Measurements from ENCODE around the gene DBP.
"Not testable (repeated sequence)": the region's sequence is repeated elsewhere in the genome, so short reads cannot be mapped to it uniquely, and the experiment has no call there.

Gene DBP

GRCh38 chr19:48659768-48660167 is 22.6 kb upstream of the DBP start:
- no peak overlapping the region for H3K4me3 ChIP-seq (ENCODE audit: low read length)
- H3K4me1 ChIP-seq (ENCODE audit: low read length) = peaks cover 9% of the 10 kb centered on the region
- H2AFZ ChIP-seq (ENCODE audit: low read depth, low read length) = no peak overlapping the region
- no peak overlapping the region for H3K9ac ChIP-seq (ENCODE audit: low read length)
- TF ChIP-seq EZH2phosphoT487 (IDR thresholded peaks at IDR 0.05; ENCODE audit: low read depth) (no peak), CTCF (IDR thresholded peaks at IDR 0.05; ENCODE audit: low read depth, low read length) (no peak)
- no peaks in the 10 kb centered on the region for H4K20me1 ChIP-seq (ENCODE audit: insufficient read depth, low read length)
- no peaks in the 10 kb centered on the region for H3K36me3 ChIP-seq (replicated peaks; ENCODE audit: low read depth, low read length)
- no peak overlapping the region for H3K4me2 ChIP-seq (ENCODE audit: low read length)
- H3K27ac ChIP-seq (ENCODE audit: low read length) = no peak overlapping the region
- H3K9me3 ChIP-seq (ENCODE audit: insufficient read depth, low read length) = no peaks in the 10 kb centered on the region
- no peaks in the 10 kb centered on the region for H3K27me3 ChIP-seq (ENCODE audit: low read depth, low read length)
- H3K79me2 ChIP-seq (ENCODE audit: low read length) = no peaks in the 10 kb centered on the region

- no peak overlapping the region for H3K9ac ChIP-seq (ENCODE audit: low read length)
Observed at GRCh38 chr19:48658483-48658882, 21.3 kb upstream of the DBP start.

GRCh38 chr19:48657828-48658227 is 20.6 kb upstream of the DBP start:
- not testable (repeated sequence) for H3K27ac ChIP-seq (ENCODE audit: low read length); H4K20me1 ChIP-seq (ENCODE audit: insufficient read depth, low read length); H3K9me3 ChIP-seq (ENCODE audit: insufficient read depth, low read length); H3K4me1 ChIP-seq (ENCODE audit: low read length); H2AFZ ChIP-seq (ENCODE audit: low read depth, low read length); H3K9ac ChIP-seq (ENCODE audit: low read length); H3K27me3 ChIP-seq (ENCODE audit: low read depth, low read length); H3K4me2 ChIP-seq (ENCODE audit: low read length); H3K36me3 ChIP-seq (replicated peaks; ENCODE audit: low read depth, low read length); H3K79me2 ChIP-seq (ENCODE audit: low read length); H3K4me3 ChIP-seq (ENCODE audit: low read length)

More at GRCh38 chr19:48658483-48658882, 21.3 kb upstream of the DBP start:
- TF ChIP-seq EZH2phosphoT487 (IDR thresholded peaks at IDR 0.05; ENCODE audit: low read depth) = no peak
- no peak for TF ChIP-seq CTCF (IDR thresholded peaks at IDR 0.05; ENCODE audit: low read depth, low read length)
- Histone ChIP-seq H3K36me3 (replicated peaks; ENCODE audit: low read depth, low read length) (no peaks in the 10 kb centered on the region), H4K20me1 (ENCODE audit: insufficient read depth, low read length) (no peaks in the 10 kb centered on the region), H2AFZ (ENCODE audit: low read depth, low read length) (no peak overlapping the region), H3K79me2 (ENCODE audit: low read length) (no peaks in the 10 kb centered on the region), H3K27ac (ENCODE audit: low read length) (no peak overlapping the region), H3K4me2 (ENCODE audit: low read length) (no peak overlapping the region), H3K4me3 (ENCODE audit: low read length) (no peak overlapping the region), H3K9me3 (ENCODE audit: insufficient read depth, low read length) (no peaks in the 10 kb centered on the region), H3K27me3 (ENCODE audit: low read depth, low read length) (no peaks in the 10 kb centered on the region), H3K4me1 (ENCODE audit: low read length) (peaks cover 9% of the 10 kb centered on the region)

DNA sequence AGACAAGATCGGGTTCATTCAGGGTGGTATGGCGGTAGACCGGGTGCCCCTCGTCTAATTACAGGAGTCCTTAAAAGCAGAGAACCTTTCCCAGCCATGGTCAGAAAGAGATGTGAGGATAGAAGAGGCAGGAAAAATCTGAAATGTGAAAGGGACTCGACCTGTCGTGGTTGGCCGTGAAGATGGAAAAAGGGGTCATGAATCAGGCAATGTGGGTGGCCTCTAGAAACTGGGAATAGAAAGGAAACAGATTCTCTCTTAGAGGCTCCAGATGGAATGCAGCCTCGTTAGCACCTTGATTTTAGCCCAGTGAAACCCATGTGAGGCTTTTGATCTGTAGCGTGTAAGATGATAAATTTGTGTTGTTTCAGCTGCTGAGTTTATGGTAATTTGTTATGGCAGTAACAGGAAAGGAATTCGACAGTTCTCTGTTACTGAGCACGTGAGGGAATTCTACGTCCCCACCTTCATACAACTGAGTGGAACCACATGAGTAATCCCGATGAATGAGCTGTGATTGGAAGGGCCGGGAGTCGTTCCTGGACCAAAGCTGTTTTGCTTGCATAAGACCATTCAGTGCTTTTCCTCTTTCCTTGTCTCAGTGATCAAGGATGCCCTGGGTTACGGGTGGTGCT is 19.8 kb upstream of the DBP start:
- H3K4me3 ChIP-seq (ENCODE audit: low read length) = no peak overlapping the region
- H3K79me2 ChIP-seq (ENCODE audit: low read length) = no peaks in the 10 kb centered on the region
- H3K4me2 ChIP-seq (ENCODE audit: low read length) = no peak overlapping the region
- H3K9me3 ChIP-seq (ENCODE audit: insufficient read depth, low read length) = no peaks in the 10 kb centered on the region
- no peaks in the 10 kb centered on the region for H4K20me1 ChIP-seq (ENCODE audit: insufficient read depth, low read length)
- no peak overlapping the region for H2AFZ ChIP-seq (ENCODE audit: low read depth, low read length)
- H3K27ac ChIP-seq (ENCODE audit: low read length) = no peak overlapping the region
- TF ChIP-seq CTCF (IDR thresholded peaks at IDR 0.05; ENCODE audit: low read depth, low read length) (no peak), EZH2phosphoT487 (IDR thresholded peaks at IDR 0.05; ENCODE audit: low read depth) (no peak)
- H3K9ac ChIP-seq (ENCODE audit: low read length) = no peak overlapping the region
- H3K27me3 ChIP-seq (ENCODE audit: low read depth, low read length) = no peaks in the 10 kb centered on the region
- no peaks in the 10 kb centered on the region for H3K36me3 ChIP-seq (replicated peaks; ENCODE audit: low read depth, low read length)
- H3K4me1 ChIP-seq (ENCODE audit: low read length) = peaks cover 9% of the 10 kb centered on the region
